NCI-H128 (cell line): Measurements from ENCODE around the gene OR1N1.
"Not testable (repeated sequence)": the region's sequence is repeated elsewhere in the genome, so short reads cannot be mapped to it uniquely, and the experiment has no call there.

Experiments
- DNase-seq: peaks from one replicate; lab custom pipeline; 2025; ENCODE audit not compliant: unreplicated experiment; lab: John Stamatoyannopoulos, UW

The OR1N1 gene

DNA sequence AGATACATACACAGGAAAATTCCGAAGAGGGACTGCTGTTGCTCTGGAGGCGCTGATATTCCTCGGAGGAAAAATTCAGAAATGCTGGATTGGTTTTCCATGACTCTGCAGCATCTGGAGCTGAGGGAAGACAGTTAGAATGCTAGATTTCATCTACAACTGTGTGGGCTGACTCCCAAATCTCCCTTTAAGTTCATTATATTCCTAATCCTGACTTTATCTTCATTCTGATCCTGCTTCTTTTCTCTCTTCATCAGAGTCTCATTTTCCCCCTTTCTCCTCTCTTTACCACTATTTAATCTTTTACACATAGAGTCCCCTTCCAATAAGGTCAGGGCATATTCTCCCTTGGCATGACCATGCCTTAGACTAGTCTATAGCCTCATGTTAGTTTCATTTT is at the start of gene OR1N1:
Gene OR1N1, minus strand, starts transcription at position 101 of the 400 bp plus-strand sequence. Its CDS starts 0 bp downstream, at position 101.
- DNase-seq, result no peak

GRCh38 chr9:122572456-122572855 is 45.4 kb upstream of the OR1N1 start:
- DNase-seq, result no peak

DNA sequence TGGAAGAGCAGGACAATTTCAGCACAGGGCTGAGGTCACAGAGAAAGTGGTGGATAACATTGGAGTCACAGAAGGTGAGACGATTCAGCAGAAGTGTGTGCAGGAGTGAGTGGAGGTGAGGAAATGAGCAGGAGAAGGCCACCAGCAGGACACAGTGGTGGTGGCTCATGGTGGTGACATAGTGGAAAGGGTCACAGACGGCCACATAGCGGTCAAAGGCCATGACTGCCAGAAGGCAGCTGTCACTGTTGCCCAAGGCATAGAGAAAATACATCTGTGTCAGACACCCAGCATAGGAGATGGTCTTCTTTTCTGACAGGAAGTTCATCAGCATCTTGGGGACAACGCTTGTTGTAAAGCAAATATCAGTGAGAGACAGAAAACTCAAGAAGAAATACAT is 40.8 kb upstream of the OR1N1 start:
- DNase-seq, result no peak

- DNase-seq, result no peak
Observed at GRCh38 chr9:122562134-122562760, 35.2 kb upstream of the OR1N1 start.

DNA sequence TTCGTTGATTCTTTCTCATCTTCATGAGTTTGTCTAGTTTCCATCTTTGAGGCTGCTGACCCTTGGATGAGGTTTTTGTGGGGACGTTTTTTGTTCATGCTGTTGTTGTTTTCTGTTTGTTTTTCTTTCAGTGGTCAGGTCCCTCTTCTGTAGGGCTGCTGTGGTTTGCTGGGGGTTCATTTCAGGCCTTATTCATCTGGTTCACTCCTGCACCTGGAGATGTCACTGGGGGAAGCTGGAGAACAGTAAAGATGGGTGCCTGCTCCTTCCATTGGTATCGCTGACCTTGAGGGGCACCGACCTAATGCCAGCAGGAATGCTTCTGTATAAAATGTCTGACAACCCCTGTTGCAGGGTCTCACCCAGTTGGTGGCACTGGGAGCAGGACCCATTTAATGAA is 34.4 kb upstream of the OR1N1 start:
- DNase-seq, result no peak

DNA sequence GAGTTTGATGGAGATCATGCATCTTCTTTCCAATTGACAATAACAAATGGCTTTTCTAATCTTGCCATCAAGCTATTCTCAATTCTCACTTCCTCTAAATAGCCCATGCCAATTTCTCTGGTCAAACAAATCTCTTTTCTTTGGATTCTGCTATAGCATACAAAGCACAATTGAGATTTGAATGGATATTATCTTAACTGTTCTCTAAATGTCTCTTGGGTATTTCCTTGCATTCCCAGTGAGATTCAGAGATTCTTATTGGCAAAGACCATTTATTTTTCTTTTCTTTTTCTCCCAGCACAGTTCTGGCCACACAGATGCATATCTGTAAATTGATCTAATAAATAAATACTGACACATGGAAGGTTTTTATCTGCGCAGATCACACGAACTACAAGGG is 25.7 kb upstream of the OR1N1 start, which contains the start of gene OR1N2:
Gene OR1N2, plus strand, starts transcription at position 301 of the 400 bp plus-strand sequence. CDS start 100 bp downstream, outside the sequence.
- no peak for DNase-seq

- DNase-seq, result no peak
Observed at GRCh38 chr9:122551371-122551770, 24.3 kb upstream of the OR1N1 start.

- DNase-seq, result no peak
Observed at GRCh38 chr9:122546196-122546595, 19.1 kb upstream of the OR1N1 start.

- no peak for DNase-seq
Observed at GRCh38 chr9:122538757-122539156, 11.7 kb upstream of the OR1N1 start.

DNA sequence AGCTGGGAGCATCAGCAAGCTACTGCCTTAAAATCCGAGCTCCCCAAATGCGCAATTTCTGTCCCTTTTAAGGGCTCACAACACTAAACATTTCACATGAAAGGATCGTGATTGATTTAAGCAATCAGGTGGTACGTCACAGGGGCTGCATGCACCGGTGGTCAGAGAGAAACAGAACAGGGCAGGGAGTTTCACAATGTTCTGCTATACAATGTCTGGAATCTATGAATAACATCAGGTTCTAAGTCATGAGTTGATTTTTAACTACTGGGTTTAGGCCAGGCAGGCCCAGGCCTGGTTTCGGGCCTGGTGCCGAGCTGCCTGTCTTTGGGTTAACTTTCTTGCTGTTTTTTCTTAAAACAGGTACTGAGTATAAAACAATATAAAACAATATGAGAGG is 10.0 kb upstream of the OR1N1 start:
- not testable (repeated sequence) for DNase-seq

DNA sequence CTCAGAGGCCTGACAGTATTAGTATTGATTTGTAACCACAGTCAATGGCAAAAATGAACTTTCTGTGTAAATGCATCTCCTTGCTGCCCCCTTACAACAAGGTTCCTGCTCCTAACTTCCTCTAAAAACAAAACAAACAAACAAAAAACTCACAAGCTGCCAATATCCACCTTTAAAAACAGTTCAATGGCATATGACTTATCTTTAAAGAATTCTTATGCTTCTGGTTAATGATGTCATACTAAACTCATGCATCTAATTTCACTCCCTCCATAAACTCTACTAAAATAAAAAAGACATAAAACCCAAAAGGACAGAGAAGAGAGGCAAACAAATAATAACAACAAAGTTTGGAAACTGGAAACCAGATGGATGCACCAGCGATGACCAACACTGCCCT is 9.0 kb upstream of the OR1N1 start:
- DNase-seq, result no peak

DNA sequence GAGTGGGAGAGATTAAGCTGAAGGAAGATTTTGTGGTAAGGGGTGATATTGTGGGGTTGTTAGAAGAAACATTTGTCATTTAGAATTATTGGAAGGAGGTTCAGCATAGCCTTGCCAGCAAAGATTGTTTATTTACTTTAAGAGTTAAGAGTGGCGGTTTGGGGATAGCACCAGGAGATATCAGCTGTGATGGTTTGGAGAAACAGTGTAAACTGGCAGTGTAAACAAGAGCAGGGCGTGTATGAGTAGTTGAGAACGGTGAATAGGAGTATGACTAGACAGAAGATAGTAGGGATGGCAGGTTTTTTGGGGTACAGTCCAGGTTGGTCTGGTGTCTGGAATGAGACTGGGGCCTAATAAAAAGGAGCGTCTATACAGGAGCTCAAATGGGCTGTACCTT is 4.1 kb upstream of the OR1N1 start:
- not testable (repeated sequence) for DNase-seq

DNA sequence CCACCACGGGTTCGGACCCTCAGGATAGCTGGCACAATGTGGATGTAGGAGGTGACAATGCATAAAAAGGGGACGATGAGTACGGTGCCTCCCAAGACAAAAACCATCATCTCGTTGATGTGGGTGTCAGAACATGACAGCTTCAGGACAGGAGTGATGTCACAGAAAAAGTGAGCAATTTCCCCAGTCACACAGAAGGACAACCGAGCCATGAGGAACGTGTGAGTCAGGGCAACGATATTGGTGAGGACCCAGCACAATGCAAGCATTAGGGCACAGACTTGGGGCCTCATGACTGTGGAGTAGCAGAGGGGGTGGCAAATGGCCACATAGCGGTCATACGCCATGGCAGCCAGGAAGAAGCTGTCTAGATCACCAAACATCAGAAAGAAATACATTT is 491 bp downstream of the OR1N1 start:
- no peak for DNase-seq

GRCh38 chr9:122519376-122519775 is 7.7 kb downstream of the OR1N1 start:
- DNase-seq, result no peak

GRCh38 chr9:122518841-122519240 is 8.3 kb downstream of the OR1N1 start, which contains the start of gene OR1J4:
Gene OR1J4 (plus strand): TSS chr9:122519141. CDS start chr9:122519141, 0 bp downstream.
- no peak for DNase-seq

- DNase-seq, result no peak
Observed at GRCh38 chr9:122518226-122518625, 8.9 kb downstream of the OR1N1 start.

DNA sequence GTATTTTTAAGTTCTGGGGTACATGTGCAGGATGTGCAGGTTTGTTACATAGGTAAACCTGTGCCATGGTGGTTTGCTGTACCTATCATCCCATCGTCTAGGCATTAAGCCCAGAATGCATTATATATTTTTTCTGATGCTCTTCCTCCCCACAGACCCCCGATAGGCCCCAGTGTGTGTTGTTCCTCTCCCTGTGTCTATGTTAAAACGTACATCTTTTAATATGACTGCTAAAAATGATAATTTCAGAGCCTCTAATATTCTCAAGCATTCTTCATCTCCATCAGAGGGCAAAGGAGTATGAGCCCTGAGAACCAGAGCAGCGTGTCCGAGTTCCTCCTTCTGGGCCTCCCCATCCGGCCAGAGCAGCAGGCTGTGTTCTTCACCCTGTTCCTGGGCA is 16.6 kb downstream of the OR1N1 start, which contains the start of gene OR1J2:
Gene OR1J2, plus strand, starts transcription at position 301 of the 400 bp plus-strand sequence. Its CDS starts 0 bp downstream, at position 301.
- no peak for DNase-seq

DNA sequence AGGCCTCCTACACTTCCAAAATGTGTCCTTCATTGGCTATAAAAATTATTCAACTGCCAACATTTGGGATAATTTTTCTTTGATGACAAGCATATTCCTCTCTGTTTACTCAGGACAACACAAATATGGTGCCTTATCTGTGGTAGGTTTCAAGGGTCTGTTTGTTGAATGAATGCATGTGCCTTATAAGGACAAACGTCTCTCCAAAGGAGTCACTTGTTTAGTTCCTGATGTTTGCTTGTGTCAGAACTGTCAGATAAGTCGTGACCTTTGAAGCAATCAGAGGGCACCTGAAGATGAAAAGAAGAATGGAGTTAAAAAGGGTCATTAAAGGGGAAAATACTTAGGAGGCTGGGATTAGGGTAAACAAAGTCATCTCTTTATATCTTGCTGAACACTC is 20.1 kb downstream of the OR1N1 start:
- DNase-seq, result no peak

DNA sequence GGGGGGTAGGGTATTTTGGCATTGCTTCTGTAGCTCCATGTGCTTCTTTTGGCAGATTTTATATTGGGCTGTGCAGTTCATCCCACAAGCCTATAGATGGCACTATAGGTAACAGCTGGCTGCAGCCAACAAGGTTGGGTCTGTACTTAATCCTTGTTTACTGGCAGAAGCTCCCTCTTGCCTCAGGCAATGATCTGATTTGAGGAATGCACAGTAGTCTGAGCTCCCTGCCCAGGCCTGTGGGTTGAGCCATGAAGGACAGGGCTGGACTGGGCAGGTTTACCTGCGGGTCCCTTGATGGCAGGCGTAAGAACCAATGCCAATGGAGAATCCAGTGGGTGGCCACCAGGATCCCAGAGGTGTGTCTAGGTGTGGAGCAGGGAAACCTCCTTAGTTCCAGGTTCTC is 28.2 kb downstream of the OR1N1 start:
- DNase-seq, result peak; percentile 5

DNA sequence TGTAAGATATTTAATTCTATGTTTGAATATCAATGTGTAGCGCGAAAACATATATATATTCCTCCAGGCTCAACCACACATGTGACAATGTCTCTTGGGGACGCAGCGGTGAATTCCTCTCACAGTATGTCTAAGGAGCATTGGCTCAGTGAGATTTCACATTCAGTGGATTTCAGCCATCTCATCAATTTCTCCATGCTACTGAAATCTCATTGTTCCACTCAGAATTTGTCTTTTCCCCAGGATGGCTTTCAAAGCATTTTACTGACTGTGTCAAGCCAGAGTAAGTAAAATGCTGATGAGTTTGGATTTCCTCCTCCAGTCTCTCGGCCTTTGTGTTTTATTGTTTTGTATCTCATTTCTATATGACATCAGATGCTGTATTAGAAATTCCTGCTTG is 48.0 kb downstream of the OR1N1 start:
- no peak for DNase-seq

DNA sequence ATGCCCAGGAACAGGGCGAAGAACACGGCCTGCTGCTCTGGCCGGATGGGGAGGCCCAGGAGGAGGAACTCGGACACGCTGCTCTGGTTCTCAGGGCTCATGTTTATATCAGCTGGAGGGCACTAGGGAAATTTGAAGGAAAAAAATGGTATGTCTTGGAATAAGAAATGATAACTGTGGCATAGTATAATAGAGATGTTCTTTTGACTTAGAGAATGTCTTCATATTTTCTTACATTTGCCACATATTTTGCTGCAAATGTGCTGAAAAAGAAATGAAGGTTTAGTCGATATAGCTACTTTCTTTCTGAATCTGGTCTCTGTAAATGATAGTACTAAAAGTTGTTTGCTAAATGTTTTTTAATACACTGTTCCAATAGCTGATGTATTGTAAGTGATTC is 49.3 kb downstream of the OR1N1 start, which contains the start of gene OR1J1:
Gene OR1J1, minus strand, starts transcription at position 101 of the 400 bp plus-strand sequence. Its CDS starts 0 bp downstream, at position 101.
- DNase-seq, result no peak

GRCh38 chr9:122477346-122477745 is 49.7 kb downstream of the OR1N1 start:
- no peak for DNase-seq
